Coronary artery (tissue), 2 donors: ENCODE data around the gene TTLL5.
A peak's percentile ranks its signal among the peaks of the same experiment; 100 is the strongest.

ENCODE experiments used
- DNase-seq: peaks from one replicate; pipeline ENCODE4 v3.0.0-alpha.2; 2017; ENCODE audit warnings: low spot score
- H3K27ac ChIP-seq, 2 donors: fragments of 200-600 bp; sonication (generic); one replicate each; pipeline ENCODE4 v1.5.1; 2016 to 2019
- H3K4me3 ChIP-seq: fragments of 200-600 bp; sonication (generic); 2 replicates; pipeline ENCODE4 v1.5.1; 2016; ENCODE audit warnings: mild to moderate bottlenecking, moderate library complexity
- CTCF ChIP-seq: fragments of 200-600 bp; sonication (generic); IDR thresholded peaks from one replicate; pipeline ENCODE4 v1.5.1; 2019; ENCODE audit warnings: antibody characterized with exemption

TTLL5 gene

GRCh38 chr14:75820761-75821160 is 159.7 kb downstream of the TTLL5 start:
- TF ChIP-seq CTCF: no peak
- DNase-seq: no peak
- no peak overlapping the region for H3K4me3 ChIP-seq
- no peak overlapping the region for H3K27ac ChIP-seq

DNA sequence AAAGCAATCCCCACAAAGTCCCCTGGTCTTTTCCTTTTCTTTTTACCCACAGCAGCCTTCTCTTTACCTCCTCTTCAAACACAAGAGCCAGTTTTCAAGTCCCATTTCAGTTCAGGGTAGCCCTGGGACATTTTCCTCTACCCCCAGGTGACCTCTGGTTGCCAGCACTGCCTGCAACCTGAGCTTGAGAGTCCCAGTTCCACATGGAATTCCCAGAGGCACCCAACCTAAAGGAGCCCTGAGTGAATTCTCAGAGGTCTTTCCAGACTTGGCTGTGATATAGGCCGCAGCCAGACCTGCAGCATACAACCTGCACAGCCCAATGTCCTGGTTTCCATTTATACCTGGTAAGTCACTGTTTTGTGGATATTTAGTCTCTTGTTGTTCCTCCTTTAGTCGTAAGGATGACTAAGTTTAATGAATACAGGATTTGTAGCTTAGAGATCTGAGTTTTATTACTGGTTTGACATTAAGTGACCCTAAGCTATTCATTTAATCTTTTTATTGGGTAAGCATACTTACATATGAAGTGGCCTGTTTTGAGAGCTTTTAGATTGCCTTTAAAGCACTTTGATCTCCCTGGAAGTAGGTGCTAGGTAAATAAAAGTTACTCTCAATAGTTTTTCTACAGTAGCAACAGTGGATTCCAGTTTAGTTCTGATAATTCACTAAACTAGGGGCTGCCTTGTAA is 160.9 kb downstream of the TTLL5 start:
- no peak for DNase-seq
- no peak for TF ChIP-seq CTCF
- Histone ChIP-seq H3K4me3 (no peak overlapping the region), H3K27ac (peak overlapping the region; percentile 41 to 65)

- Histone ChIP-seq H3K4me3 (no peak overlapping the region), H3K27ac (peak overlapping the region; percentile 41 to 65)
- TF ChIP-seq CTCF: no peak
- DNase-seq: no peak
Observed at GRCh38 chr14:75822522-75823141, 161.6 kb downstream of the TTLL5 start.

- H3K4me3 ChIP-seq: no peak overlapping the region
- H3K27ac ChIP-seq: peak overlapping the region; percentile 41 to 65
- TF ChIP-seq CTCF: no peak
- DNase-seq: no peak
Observed at GRCh38 chr14:75823334-75823733, 162.3 kb downstream of the TTLL5 start.

- TF ChIP-seq CTCF: no peak
- Histone ChIP-seq H3K27ac (peak overlapping the region; percentile 63 to 65), H3K4me3 (no peak overlapping the region)
- no peak for DNase-seq
Observed at GRCh38 chr14:75824318-75824717, 163.3 kb downstream of the TTLL5 start.

GRCh38 chr14:75825147-75825592 is 164.1 kb downstream of the TTLL5 start:
- no peak for TF ChIP-seq CTCF
- H3K27ac ChIP-seq: peak overlapping the region; percentile 63 to 72
- H3K4me3 ChIP-seq: no peak overlapping the region
- DNase-seq: no peak

- DNase-seq: no peak
- TF ChIP-seq CTCF: no peak
- Histone ChIP-seq H3K27ac (no peak overlapping the region), H3K4me3 (no peak overlapping the region)
Observed at GRCh38 chr14:75826599-75826998, 165.6 kb downstream of the TTLL5 start.
